Measurements from ENCODE around the gene PELI3. TPM values are rescaled to one million over a fixed set of nuclear protein-coding genes. Genes with fewer than 3 reads are reported as not detected.

PELI3 gene
- total RNA-seq, 1 donor from 2014 or later, result 2.3 TPM

DNA sequence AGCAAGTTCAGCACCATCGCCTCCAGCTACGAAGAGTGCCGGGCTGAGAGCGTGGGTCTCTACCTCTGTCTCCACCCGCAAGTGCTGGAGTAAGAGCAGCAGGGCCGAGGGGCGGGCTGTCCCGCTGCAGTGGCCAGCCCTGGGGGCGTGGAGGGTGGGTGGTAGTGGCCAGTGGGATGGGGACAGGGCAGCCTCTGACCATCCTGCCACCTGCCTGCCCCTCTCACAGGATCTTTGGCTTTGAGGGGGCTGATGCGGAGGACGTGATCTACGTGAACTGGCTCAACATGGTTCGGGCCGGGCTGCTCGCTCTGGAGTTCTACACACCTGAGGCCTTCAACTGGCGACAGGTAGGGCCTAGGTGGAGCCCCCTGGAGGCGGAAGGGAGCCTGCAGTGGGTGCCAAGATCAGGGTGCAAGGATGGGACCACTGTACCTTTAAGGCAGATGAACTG is 28.7 kb downstream of the PELI3 start:
- Histone ChIP-seq H3K27me3 (ENCODE audit: control insufficient read depth, insufficient read depth, low read length) (no peaks in the 10 kb centered on the region), H3K4me3 (ENCODE audit: low read depth, low read length) (no peak overlapping the region), H3K36me3 (ENCODE audit: control insufficient read depth, insufficient read depth, low read length) (peaks cover 5% of the 10 kb centered on the region)
- DNase-seq (ENCODE audit: low read depth), result no peak
- TF ChIP-seq, protein P1, sequence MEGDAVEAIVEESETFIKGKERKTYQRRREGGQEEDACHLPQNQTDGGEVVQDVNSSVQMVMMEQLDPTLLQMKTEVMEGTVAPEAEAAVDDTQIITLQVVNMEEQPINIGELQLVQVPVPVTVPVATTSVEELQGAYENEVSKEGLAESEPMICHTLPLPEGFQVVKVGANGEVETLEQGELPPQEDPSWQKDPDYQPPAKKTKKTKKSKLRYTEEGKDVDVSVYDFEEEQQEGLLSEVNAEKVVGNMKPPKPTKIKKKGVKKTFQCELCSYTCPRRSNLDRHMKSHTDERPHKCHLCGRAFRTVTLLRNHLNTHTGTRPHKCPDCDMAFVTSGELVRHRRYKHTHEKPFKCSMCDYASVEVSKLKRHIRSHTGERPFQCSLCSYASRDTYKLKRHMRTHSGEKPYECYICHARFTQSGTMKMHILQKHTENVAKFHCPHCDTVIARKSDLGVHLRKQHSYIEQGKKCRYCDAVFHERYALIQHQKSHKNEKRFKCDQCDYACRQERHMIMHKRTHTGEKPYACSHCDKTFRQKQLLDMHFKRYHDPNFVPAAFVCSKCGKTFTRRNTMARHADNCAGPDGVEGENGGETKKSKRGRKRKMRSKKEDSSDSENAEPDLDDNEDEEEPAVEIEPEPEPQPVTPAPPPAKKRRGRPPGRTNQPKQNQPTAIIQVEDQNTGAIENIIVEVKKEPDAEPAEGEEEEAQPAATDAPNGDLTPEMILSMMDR (IDR thresholded peaks at IDR 0.05; ENCODE audit: insufficient read depth, low read length, poor library complexity, severe bottlenecking), result peak; percentile 39

DNA sequence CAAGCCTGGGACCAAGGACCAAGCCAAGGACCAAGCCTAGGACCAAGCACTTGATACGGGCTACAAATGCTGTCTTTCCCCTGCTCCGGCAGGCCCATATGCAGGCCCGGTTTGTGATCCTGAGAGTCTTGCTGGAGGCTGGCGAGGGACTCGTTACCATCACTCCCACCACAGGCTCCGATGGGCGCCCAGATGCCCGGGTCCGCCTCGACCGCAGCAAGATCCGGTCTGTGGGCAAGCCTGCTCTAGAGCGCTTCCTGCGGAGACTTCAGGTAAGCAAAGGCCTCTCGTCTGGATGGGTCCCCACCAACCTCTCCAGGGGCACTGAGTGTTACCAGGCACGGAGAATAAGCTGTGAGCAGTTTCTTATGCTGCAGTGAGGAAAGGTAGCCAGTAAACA is 30.5 kb downstream of the PELI3 start:
- Histone ChIP-seq H3K4me3 (ENCODE audit: low read depth, low read length) (no peak overlapping the region), H3K36me3 (ENCODE audit: control insufficient read depth, insufficient read depth, low read length) (peaks cover 5% of the 10 kb centered on the region), H3K27me3 (ENCODE audit: control insufficient read depth, insufficient read depth, low read length) (no peaks in the 10 kb centered on the region)
- TF ChIP-seq, protein P1 (IDR thresholded peaks at IDR 0.05; ENCODE audit: insufficient read depth, low read length, poor library complexity, severe bottlenecking), result no peak
- no peak for DNase-seq (ENCODE audit: low read depth)

DNA sequence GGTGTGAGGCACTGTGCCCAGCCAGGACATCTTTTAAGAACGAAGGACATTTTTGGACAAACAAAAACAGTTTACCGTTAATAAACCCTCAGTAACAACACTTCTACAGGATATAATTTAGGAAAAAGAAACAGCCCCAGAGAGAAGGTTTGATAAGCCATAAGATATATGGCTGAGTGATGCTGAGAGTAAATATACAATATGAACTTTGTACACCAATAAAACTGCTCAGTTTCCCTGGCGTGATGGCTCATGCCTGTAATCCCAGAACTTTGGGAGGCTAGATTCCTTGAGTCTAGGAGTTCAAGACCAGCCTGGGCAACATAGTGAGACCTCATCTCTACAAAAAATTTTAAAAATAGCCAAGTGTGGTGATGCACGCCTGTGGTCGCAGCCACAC is 31.8 kb downstream of the PELI3 start:
- DNase-seq (ENCODE audit: low read depth), result no peak
- no peak overlapping the region for H3K4me3 ChIP-seq (ENCODE audit: low read depth, low read length)
- H3K27me3 ChIP-seq (ENCODE audit: control insufficient read depth, insufficient read depth, low read length), result no peaks in the 10 kb centered on the region
- TF ChIP-seq, protein P1 (IDR thresholded peaks at IDR 0.05; ENCODE audit: insufficient read depth, low read length, poor library complexity, severe bottlenecking), result no peak
- peaks cover 3% of the 10 kb centered on the region for H3K36me3 ChIP-seq (ENCODE audit: control insufficient read depth, insufficient read depth, low read length)

DNA sequence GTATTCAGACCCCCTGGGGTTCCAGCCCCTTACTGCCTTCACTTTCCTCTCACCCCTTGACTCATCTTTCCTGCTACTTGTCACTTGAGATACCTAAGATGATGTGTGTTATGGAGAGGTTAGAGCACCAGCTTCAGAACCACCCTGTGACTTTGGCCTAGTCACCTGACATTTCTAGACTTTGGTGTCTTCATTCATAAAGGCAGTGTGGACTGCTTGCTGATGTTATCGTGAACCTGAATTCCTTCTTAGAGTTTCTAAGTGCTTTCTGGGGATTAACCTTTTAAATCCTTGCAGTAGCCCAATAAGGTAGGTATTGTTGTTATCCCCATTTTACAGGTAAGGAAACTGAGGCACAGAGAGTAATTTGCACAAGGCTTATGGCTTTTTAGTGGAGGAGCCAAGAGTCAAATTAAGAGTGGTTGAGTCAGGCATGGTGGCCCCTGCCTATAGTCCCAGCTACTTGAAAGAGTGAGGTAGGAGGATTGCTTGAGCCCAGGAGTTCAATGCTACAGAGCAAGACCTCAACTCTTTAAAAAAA is 38.6 kb downstream of the PELI3 start:
- TF ChIP-seq, protein P1 (IDR thresholded peaks at IDR 0.05; ENCODE audit: insufficient read depth, low read length, poor library complexity, severe bottlenecking), result no peak
- no peak for DNase-seq (ENCODE audit: low read depth)
- no peaks in the 10 kb centered on the region for H3K27me3 ChIP-seq (ENCODE audit: control insufficient read depth, insufficient read depth, low read length)
- no peaks in the 10 kb centered on the region for H3K36me3 ChIP-seq (ENCODE audit: control insufficient read depth, insufficient read depth, low read length)
- H3K4me3 ChIP-seq (ENCODE audit: low read depth, low read length), result no peak overlapping the region

DNA sequence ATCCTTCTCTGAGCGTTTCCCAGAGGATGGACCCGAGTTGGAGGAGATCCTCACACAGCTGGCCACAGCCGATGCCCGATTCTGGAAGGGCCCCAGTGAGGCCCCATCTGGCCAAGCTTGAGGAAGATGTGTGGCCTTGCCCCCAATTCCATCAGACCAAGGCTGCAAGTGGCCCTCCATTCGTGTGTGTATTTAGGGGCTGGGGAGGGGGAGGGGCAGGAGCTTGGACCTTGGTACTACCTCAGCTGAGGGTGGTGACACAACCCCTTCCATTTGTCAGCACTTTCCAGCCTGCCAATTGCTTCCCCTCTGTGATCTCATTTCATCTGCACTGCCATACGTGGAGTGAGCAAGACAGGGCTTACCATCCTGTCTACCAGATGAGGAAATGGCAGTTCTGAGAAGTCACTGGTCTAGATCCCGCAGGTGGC is 42.4 kb downstream of the PELI3 start:
- no peaks in the 10 kb centered on the region for H3K36me3 ChIP-seq (ENCODE audit: control insufficient read depth, insufficient read depth, low read length)
- no peaks in the 10 kb centered on the region for H3K27me3 ChIP-seq (ENCODE audit: control insufficient read depth, insufficient read depth, low read length)
- no peak overlapping the region for H3K4me3 ChIP-seq (ENCODE audit: low read depth, low read length)
- TF ChIP-seq, protein P1 (IDR thresholded peaks at IDR 0.05; ENCODE audit: insufficient read depth, low read length, poor library complexity, severe bottlenecking), result no peak
- DNase-seq (ENCODE audit: low read depth), result no peak
